Stimulated activated CD4-positive, alpha-beta T cell treated with anti-CD3 and anti-CD28 coated beads, Interleukin-2, amount 100 ng/mL, for 24 hours (primary cell): ENCODE measurements around the gene SLTM.
"Not testable (repeated sequence)": the region's sequence is repeated elsewhere in the genome, so short reads cannot be mapped to it uniquely, and the experiment has no call there.

Experiments
- DNase-seq, 2 donors: peaks; one replicate each; pipeline ENCODE4 v3.0.0-alpha.2; 2020

SLTM gene

DNA sequence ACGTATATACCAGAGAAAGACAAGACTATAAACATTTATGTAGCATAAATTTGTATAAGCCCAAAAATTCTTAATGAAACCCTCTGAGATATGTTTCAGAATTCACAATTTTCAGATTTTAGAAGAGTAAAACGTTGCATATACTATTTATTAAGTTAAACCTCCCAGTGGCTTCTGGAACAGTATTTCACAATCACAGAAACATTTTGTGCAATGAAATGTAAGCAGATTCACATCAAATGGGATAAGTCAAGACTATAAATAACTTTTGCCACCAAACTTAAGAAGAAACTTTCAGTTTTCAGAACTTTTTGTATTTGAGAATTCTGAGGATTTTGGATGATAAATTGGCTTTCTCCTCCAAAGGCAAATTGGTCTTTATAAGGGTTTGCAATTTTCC lies 9.2 kb downstream of the SLTM start:
- DNase-seq: no peak

DNA sequence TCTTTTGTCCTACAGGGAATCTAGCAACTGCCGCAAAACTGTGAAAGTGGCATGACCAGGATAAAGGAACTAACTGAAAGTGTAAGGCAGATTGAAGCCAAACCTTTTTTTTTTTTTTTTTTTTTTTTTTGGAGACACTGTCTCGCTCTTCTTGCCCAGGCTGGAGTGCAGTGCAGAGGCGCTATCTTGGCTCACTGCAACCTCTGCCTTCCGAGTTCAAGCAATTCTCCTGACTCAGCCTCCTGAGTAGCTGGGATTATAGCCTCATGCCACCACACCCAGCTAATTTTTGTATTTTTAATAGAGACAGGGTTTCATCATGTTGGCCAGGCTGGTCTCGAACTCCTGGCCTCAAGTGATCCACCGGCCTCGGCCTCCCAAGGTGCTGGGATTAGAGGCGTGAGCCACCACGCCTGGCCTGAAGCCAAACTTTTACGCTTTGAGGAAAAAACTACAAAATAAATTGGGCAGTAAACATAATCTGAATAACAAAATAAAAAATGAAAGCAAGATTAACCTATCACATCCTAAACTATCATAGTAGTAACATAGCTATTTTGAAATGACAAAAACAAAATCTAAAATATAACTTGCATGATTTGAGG lies 9.7 kb downstream of the SLTM start:
- no peak for DNase-seq

DNA sequence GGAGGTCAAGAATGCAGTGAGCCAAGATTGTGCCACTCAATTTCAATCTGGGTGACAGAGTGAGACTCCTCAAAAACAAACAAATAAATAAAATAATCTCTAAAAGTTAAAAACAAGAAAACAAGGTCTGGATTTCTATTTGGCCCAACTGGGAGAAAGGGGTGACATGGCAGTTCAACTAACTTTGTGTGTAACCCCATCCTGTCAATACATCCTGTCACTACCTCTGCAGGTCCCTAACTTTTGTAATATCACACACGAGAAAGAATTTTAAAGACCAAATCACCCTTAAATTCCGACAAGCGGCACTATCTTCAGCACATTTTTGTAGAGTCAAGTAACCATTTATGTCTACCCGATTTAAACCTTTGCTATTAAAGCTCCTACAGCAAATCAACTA lies 10.2 kb downstream of the SLTM start:
- DNase-seq: no peak

DNA sequence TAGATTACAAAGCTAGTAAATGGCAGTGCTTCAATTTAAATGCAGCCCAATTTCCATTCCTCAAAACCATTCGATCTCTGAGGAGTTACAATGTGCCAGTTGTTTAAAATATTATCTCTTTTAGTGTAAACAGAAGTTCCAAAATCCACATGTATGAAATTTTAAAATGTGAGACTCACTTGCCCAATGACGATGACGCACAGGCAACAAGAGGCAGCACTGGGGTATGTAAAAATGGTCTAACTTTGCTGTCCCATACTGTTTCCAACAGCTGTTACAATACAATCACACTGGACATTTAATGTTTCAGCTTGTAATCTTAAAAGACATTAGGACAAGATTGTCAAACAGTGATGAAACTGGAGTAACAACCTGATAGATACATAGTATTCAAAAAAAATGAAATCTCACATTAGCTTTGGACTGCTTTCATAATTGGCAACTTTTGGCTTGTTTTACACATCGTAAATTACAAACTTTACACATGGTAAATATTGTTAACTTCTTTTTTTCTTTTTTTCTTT lies 12.2 kb downstream of the SLTM start:
- no peak for DNase-seq

DNA sequence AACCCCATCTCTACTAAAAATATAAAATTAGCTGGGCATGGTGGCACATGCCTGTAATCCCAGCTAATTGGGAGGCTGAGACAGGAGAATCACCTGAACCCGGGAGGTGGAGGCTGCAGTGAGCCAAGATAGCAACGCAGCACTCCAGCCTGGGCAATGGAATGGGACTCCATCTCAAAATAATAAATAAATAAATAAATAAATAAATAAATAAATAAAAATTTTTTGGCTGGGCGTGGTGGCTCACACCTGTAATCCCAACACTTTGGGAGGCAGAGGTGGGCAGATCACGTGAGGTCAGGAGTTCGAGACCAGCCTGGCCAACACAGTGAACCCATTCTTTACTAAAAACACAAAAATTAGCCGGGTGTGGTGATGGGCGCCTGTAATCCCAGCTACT lies 13.0 kb downstream of the SLTM start:
- not testable (repeated sequence) for DNase-seq

DNA sequence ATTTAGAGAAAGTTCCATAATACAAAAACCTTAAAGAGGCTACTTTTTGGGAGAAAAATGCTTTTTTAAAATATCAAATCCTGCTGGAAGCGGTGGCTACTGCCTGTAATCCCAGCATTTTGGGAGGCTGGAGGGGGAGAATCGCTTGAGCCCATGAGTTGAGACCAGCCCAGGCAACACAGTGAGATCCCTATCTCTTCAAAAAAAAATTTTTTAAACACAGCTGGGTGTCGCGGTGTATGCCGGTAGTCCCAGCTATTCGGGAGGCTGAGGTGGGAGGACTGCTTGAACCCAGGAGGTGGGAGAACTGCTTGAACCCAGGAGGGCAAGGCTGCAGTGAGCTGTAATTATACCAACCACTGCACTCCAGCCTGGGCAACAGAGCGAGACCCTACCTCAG lies 14.2 kb downstream of the SLTM start:
- no peak for DNase-seq

DNA sequence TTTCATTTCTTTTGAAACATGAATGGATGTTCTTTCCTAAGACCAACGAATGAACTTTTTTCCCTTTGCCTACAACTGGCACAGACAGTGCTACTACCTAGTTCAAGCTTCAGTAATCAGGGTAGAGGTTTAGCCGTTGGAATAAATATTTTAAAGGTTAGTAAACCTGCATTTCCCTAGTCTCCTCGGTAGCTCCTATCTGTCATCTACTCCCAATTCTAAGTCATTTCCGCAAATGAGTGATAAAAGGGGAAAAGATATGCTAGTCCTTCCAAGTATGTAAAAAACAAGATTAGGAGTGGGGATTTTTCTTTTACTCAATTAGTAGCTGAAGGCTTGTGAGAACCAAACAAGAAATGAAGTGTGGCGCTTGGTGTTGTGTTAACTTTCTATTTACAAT lies 15.2 kb downstream of the SLTM start:
- no peak for DNase-seq

DNA sequence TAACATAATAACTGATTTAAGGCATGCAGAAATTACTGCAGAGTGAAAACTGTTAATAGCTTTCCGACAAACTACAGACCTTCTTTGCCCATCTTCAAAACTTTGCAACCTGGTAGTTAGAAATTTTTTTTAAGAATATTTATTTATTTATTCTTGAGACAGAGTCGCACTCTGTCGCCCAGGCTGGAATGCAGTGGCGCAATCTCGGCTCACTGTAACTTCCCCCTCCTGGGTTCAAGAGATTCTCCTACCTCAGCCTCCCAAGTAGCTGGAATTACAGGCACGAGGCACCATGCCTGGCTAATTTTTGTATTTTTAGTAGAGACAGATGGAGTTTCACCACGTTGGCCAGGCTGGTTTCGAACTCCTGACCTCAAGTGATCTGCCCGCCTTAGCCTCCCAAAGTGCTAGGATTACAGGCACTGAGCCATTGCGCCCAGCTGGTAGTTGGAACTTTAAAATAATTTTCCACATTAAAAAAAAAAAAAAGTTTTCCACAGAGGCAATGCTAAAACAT lies 15.8 kb downstream of the SLTM start:
- DNase-seq: not testable (repeated sequence)

DNA sequence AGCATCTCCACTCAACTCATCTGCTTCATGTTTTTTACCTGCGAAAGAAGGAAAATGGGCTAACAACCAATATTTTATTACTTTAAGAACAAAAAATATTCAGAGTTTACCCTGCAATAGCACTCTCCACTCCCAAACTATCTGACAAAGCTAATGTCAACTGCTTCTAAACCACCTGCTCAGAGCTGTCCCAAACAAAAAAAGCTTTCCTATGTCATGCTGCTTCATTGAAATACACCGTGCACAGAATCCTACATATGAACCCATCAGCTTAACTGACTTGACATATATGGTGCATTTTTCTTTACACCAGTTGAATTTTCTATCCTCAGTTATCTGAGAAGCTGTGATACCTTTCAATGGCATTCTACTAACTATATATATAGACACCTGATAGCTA lies 16.5 kb downstream of the SLTM start:
- DNase-seq: no peak

DNA sequence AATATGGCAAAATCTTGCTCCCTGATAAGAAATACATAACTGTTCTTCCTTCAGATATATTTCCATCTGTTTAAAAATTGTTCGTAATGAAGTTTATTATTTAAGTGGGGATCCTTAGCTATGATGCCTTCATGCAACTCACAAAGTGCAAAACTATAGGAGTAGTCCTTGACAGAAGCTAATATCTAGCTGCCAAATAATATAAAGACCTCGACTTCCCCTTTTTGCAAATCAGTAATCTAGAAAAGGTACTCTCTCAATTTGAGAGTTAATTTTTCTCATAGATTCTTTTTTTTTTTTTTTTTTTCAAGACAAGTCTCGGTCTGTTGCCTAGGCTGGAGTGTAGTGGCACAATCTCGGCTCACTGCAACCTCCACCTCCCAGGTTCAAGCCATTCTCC lies 23.0 kb downstream of the SLTM start:
- DNase-seq: no peak

DNA sequence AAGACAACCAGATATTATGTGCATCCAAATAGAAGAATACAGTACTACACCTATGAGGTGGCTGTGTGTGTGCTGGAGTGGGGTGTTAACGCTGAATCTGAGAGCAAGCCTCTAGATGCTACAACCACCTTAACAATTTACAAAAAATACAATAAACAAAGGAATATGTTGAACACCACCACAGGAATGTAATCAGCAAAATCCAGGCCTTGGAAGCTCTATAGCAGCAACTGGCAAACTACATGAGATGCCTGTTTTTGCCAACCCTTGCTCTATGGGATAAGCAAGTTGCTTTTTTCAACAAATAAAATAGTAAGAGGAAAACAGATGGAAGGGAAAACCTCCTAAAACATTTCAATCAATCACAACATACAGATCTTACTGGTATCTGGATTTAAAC lies 23.9 kb downstream of the SLTM start:
- no peak for DNase-seq

DNA sequence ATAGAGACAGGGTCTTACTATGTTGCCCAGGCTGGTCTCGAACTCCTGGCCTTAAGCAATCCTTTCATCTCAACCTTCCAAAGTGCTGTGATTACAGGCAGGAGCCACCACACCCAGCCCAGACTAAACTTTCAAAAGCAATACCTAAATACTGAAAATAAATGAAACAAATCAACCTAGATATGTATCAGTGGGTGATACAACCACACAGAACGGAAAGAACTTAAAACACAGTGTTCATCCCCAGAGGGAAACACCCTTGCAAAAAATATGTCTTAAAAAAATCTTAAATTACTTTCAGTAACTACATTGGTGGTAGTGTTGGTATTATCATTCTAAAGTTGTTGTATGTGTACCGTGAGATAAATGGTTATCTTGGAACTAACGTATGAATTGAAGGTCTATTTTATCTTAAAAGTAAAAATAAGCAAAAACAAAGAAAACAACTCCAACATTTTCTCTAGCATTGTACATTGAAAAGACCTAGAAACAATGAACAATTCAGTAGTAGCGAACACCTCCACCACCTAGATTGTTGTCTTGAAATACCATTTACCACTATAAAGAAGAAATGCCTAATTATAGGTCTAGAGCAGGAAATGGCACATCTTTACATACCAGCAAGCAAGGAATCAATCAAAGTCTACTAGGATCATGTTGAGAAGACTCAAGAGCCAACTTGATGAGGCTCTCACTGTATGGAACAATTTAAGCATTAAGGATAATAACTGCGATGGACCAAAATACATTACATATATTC lies 24.7 kb downstream of the SLTM start:
- no peak for DNase-seq

DNA sequence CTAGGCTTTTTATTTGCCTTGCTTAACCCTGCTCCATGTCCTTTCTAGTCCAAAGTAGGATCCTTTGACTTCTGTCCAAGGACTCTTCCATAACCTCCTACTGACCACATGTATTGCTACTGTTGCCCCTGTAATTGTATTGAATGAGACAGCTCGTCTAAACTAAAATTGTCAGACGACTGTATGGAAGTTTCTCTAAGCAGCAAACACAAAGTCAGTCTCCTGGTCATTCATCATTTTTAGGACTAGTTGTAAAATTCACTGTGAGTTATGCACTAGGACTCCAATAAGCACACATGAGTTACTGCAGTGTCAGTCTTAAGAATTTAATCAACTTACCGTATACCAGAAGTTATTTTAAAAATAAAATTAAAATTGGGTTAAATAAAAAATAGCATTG lies 32.8 kb downstream of the SLTM start:
- DNase-seq: no peak

DNA sequence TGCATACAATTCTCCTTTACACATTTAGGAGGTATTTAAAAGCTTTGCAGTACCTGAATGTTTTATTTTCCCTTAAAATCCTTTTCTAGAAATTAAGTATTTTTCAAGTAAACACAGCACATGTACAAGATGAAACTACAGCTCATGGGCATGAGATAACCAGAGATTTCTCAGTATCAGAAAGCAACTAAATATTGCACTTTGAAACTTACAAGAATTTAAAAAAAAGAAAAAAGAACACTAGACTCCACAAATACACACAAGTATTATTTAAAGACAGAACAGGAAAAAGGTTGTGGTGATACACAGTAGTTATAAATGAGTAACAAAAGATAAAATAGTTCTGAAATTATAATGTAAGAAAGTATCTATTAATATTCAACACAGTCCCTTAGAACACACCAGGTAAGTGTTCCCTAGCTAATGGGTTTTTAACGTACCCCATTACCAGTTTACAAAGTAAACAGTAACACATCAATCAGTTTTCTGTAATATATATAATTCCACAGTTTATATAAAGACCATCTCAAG lies 35.3 kb downstream of the SLTM start:
- DNase-seq: no peak

DNA sequence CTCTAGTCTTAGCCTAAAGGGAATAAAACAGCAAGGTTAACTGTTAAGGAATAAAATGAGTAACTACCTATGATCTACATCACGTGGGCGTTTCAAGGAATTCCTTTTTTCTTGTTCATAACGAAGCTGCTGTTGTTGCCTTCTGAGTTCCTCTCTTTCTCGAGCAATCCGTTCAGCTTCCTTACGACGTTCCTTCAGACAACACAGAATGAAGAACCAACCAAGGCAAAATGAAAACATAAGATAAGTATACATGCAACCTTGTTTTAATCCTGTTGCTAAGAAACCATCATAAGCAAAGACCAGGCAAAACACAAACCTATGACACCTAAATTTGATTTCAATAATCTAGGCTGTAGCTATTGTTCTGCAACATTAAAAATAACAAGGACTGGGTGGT lies 44.1 kb downstream of the SLTM start:
- no peak for DNase-seq

DNA sequence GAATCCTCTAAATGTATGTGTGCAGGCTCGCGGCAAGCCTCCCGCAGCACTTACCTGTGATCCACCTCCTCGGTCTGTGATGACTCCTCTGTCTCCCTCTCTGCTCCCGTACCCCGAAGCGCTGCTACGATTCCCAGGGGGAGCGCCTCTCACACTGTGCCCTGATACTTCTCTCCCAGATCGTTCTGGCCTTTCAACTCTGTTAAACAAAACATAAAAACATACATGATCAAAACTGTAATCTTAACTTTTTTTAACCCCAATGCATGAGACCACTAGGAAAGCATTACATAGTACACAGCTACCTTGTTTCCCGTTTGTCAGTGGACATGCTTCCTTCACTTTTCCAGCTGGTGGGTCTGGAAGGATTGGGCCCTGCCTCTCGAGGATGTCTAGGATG lies 46.6 kb downstream of the SLTM start:
- DNase-seq: no peak

DNA sequence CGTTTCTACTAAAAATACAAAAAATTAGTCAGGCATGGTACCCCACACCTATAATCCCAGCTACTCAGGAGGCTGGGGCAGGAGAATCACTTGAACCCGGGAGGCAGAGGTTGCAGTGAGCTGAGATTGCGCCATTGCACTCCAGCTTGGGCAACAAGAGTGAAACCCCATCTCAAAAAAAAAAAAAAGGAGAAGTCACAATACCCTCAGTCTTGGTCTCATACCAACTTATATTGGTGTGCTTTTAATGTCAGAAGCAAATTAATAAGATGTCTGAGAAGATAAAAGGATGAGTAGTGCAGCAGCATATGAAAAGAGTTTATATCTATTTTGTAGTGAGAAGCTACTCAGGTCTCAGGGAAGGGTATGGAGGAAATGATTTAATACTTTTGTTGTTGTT lies 49.6 kb downstream of the SLTM start:
- DNase-seq: not testable (repeated sequence)

DNA sequence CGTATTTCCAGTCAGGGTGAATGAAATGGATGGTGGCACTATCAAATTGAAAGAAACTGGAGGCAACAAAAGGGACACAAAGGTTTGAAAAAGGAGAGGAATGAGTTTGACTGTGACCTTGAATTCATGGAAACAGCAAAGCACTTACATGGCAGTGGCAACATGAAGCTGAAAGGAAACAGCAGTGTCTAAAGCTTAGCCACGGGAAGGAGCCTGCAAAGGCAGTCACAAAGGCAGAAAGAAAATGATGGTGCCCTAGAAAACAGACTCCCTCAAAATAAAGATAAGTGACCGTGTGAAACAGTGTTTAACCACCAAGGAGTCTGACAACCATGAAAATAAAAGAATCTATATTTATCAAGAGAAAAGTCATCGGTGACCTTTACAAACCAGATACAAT lies 51.2 kb downstream of the SLTM start:
- DNase-seq: no peak

DNA sequence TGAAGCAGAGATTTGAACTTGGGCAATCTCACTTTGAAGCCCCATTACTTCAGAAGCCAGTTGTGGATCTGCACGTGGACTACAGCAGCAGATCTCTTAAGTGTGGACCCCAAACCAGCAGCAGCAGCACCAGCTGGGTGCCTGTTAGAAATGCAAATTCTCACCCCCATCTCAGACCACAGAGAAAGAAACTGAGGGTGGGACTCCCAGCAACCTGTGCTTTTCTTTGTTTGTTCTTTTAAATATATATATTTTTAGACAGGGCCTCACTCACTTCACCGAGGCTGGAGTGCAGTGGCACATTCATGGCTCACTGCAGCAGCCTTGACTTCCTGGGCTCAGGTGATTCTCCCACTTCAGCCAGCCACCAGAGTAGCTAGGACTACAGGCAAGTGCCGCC lies 53.2 kb downstream of the SLTM start:
- no peak for DNase-seq

DNA sequence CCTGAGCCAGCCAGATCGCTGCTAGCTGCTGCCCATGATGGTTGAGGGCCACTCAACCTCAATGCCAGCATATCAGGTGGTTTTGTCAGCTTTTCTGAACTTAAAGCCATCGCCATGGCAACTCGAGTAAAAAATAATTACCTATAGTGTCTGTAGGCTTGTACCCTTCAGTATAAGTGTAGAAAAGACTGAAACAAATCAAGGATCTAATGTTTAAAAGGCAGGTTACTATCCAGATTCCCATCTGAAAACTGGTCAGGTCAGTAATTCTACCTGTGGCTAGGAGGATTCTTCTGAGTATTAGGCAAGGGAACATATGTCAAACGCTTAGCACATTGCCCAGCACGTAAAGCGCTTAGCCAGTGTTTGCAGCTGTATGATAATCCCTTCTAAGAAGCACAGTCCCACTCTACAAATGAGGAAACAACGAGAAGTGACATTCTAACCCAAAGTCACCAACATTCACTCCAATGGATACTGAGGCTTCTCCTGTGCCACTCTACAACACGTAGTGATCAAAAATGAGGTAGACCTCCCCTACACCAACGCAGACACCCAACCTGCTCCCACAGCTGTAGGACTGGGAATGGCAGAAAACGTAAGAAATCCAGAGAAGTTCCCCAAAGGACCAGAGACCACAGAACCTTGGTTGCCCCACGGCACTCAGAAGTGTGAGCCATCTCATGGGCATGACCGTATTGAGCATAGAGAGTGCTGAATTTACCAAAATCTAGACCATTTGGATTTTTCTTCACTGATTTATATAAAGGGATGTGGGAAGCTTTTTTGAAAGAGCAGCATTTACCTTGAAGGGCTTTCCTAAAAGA lies 55.3 kb downstream of the SLTM start:
- no peak for DNase-seq

DNA sequence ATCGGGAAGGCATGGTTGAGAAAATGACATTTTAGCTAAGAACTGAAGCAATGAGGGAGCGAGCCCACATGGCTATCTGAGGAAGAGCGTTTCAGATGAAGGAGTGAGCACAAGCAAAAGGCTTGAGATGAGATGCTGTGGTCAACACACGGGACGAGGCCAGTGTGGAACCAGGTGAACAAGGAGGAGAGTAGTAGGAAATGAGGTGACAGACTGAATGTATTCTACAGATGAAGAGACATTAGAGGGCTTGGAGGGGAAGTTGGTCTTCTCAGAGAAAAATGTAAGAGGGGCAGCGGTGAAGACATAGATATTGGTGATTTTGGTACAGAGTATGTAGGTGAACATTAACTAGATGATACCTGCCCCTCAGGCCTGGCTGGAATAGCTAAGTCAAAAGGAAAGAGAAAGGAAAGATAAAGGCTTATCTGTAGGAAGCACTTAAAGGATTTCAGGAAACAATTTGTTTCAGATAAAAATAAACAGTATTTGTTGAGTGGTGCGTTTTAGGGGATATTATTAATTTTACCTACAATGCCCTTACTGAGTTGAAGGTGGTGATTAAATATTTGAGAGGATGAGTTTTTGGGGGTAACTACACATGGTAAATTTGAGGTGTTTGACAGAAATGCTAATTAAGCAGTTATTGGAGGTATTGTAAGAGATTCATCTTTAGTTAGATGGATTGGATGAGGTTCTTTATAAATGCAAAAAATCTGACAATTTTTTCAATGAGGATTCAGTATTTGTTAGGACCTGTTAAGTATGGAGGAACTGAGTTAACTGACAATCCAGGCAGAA lies 57.0 kb downstream of the SLTM start:
- DNase-seq: no peak

DNA sequence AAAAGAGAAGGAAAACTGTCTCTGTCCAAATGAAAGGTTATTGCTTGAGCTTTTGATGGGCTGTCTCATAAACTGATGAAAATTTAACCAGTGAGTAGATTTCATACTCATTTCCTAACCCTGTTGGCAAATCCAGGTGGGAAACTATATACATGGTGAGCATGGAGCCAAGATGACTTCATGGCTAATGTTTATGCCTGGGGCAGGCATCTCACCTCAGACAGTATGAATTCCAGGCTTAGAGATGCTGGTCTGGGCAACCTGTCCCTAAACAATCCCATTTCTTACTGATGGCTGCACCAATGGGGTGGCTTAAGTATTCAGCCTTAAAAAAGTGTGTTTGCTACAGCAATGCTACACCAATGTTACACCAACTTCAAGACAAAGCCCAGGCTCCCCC lies 58.1 kb downstream of the SLTM start:
- no peak for DNase-seq

DNA sequence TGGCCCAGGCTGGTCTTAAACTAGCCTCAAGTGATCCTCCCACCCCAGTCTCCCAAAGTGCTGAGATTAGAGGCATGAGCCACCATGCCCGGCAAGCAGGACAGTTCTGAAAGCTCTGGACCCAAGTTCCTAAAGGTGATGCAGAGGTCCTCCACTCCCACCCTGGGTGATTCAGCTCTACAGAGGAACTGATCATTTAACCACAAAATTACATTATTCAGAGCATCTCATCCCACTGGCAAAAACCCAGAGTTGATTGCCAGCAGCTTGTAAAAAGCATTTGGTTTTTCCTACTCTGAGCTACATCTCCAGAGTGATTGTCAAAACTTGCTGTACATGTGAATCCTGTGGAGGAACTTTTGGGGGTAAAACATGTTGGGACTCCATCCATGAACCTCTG lies 60.2 kb downstream of the SLTM start:
- no peak for DNase-seq
